Activated naive CD4-positive, alpha-beta T cell (primary cell): Measurements from ENCODE around the gene CEP131.

Source experiments
- DNase-seq, 4 experiments: peaks; one replicate each; lab custom pipeline; 2025; lab: John Stamatoyannopoulos, UW

Gene CEP131

DNA sequence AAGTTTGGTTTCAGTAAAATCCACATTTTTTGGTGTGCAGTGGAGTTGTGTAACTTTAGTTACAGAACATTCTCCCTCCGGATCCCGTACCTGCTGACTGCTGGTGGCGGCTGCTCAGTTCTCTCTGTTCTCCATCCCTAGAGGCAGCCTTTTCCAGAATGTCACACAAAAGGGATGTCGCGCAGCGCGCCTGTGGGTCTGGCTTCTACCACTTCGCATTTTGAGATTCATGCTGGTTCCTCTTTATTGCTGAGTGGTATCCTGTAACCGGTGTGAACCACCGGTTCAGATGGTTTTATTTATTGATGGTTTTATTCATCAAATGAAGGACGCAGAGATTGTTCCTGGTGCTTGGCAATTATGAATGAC is 981 bp upstream of the CEP131 start:
- no peak for DNase-seq

DNA sequence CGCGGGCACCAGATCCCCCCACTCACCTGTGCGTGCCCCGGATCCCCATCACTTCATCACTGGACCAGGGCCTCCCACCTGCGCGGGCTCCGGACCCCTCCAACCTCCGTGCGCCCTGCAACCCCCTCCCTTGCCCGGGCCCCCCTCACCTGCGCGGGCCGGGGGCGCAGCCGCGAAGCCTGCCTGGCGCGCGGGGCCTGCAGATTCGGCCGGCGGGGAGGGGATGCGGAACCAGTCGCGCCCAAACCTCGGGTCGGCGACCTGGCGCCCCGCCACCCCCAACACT is 202 bp downstream of the CEP131 start:
- DNase-seq: no peak

DNA sequence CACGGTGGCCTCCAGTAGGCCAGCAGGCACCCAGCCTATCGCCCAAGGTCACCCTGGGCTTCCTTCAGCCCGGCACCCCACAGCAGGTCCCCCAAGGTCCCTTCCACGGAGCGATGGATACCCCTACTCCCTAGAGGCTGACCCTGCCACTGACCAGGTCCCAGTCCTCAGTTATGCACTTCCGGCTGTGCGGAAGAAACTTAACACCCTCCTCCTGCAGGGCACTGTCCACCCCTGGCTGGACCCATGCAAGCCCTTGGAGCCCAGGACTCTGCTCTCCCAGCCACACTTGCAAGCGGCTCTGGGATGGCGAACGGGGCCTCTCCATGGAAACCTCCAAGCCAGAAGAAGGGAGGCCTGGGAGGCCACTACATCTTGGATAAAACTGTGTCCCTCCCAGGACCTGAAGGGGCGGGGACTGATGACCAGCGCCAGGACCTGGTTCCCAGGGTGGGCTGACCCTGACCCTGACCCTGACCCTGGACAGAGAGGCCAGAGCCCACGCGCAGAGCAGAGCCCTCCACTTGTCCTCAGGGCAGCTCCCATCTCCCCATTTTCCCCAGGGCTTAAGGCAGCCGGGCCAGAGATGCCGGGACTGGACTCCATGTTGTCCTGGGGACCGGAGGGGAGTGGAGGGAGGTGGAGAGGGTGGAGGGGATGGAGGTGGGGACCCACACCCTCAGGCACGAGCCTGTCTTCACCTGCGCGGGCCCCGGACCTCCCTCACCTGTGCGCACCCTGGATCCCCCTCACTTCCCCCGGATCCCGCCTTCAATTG is 734 bp downstream of the CEP131 start:
- DNase-seq: no peak

DNA sequence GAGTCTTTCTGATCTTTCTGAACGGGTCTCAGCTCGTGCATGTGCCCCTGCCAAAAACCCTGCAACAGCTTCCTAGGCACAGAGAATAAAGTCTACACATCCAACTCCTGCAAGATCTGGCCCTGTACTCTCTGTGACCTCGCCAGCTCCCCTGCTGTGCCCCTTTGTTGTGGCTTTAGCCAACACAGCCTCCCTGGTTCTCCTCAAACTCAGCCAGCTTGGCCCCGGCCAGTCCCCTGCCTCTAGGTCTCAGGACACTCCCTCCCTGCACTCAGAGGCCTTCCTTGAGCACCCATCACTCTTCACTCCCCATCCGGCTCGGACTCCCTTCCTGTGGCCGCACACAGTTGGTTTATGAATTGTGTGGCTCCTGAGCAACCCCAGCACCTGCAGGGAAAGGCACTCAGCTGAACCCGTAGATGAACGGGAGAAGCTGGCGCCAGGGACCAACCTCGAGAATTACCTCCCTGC is 1.4 kb downstream of the CEP131 start:
- no peak for DNase-seq

DNA sequence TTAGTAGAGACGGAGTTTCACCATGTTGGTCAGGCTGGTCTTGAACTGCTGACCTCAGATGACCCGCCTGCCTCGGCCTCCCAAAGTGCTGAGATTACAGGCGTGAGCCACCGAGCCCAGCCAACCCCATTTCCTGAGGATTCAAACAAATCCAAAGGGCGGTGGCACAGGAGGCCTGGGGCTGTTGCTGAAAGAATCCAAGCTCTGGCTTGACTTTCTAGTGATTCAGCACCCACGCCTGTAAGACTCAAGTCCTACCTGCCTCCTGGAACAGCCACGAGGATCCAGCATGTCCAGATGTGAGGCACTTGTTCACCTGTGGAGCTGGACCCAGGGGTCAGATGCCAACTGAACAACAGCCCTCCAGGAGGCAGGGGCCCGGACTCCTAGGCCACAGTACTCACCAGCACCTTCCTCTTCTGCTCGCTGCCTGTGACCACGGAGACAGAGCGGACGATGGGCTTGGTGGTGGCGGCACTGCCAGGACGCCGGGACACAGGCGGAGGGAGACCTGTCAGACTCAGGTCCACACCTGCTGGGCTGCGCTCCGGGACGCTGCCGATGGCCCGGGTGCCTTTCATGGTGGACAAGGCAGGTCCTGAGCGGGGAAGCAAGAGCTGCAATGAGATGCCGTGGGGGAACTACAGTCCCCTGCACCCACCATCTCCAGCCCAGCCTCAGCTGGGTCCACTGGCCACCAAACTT is 3.1 kb downstream of the CEP131 start:
- DNase-seq: no peak

DNA sequence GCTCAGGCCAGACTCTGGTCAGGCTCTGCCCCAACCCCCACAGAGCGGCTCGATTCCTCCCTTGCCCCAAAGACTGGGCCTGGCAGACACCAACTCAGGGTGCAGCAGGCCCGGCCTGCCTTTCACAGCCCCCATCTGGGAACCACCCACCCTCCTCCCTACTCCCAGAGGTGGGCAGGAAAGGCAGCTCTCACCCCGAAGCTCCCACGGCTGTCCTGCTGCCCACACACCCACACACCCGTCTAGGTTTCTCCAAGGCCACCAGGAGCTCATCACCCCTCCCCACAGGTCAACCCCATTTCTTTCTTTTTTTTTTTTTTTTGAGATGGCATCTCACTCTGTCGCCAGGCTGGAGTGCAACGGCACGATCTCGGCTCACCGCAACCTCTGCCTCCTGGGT is 3.8 kb downstream of the CEP131 start:
- DNase-seq: no peak

DNA sequence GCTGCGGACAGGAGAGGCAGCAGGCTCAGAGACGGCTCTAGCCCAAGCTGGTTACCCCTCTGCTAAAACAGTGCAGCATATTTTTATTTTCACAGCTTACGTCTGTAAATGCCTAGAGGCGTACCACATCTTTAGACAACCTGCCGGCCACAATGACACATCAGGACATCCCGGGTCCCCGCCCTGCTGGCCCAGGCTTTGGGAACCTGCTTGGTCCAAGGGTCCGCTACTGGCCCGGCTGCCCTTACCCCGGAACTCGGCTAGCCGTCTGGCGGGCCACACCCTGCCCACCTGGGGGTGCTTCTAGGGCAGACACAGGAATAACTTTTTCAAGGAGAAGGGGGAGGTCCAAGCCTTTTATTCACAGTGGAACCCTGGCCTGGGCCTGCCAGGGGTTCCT is 4.3 kb downstream of the CEP131 start:
- no peak for DNase-seq

DNA sequence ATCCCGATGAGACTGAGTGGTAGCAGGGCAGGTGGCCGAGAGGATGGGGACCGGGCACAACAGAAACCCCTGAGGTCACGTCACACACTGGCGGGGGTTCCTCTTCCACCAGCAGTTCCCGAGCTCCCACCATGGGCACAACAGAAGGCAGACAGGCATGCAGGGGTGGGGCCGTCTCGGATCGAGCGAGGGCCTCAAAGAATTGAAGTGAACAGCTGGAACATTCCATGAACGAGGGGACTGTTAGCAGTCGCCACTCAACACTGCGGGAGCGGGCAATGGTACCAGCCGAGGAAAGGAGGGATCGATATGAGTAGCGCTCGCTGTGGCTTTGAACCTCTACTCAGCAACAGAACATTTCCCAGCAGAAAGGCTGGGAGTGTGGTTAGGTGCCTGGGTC is 5.3 kb downstream of the CEP131 start:
- no peak for DNase-seq

DNA sequence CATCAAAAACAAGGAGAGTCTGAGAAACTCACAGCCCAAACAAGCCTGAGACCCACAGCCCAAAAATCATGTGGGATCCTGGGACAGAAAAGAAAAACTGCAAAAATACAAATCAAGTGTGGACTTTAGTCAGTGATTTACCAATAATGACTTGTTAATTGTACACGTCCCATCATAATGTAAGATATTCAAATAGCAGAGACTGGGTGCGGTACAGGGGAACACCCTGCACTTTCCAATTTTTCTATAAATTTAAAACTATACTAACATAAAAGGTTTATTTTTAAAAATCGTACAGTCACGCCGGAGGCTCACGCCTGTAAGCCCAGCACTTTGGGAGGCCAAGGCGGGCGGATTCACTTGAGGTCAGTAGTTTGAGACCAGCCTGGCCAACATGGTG is 8.8 kb downstream of the CEP131 start:
- no peak for DNase-seq

DNA sequence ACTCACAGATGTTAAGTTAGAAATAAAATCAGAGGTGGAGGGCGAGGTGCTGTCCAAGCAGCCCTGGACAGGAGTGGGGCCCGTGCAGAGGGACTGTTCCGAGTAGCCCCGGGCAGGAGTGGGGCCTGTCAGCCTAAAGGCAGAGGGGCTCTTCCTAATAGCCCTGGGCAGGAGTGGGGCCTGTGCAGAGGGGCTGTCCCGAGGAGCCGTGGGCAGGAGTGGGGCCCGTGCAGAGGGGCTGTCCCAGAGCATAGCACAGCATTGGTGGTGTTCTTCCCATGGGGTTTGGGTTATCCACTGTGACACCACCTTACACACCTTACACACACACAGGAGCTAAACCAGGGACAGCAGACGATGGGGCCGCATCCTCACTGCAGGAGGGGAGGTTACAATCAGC is 10.4 kb downstream of the CEP131 start:
- DNase-seq: no peak

DNA sequence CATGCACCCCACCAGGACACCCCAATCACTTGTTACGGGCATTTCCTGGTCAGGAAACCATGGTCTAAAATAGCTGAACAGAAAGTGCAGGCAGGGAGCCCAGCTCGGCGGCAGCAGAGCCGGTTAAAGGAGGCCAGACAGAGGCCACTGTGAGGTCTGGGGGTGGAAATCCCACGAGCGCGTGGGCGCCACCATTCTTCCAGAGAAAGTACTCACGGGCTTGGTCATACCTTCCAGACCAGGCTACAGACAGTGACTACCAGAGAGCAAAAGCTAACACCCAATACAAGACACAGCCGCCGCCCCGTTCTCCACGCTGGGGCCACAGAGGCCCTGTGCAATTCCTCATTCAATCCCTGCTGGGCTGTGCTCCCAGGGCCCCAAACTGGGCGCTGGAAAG is 11.9 kb downstream of the CEP131 start:
- no peak for DNase-seq

DNA sequence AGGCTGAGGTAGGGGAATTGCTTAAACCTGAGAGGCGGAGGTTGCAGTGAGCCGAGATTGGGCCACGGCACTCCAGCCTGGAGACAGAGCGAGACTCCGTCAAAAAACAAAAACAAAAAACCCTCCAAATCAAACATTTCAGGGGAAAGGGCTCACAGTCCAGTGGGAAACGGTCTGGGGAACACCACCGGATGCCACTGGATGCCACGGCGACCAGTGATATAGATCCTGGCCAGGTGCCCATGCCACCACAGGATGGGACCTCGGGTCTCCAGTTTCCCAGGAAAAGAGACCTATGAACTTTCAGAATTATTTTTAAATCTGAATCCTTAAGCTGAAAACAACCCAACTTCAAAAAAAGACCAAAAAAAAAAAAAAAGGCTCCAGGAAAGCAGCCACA is 12.3 kb downstream of the CEP131 start:
- no peak for DNase-seq

DNA sequence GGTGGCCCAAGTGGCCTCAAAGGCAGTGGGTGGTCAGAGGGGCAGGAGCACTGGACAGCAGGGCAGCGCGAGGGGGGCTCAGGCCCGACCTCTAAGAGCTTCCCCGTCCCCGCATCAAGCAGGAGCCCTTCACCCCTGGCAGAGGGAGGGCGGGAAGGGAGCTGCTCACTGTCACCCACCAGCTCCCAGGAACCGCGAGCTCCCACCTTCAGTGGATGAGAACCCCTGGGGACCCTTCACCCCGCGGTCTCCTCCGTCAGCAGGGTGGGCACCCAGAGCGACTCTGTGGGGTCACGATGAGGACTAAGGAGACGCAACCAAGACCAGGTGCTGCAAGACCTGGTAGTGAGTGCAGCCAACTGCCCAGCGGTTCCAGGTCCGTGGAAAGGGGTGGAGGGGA is 13.6 kb downstream of the CEP131 start:
- no peak for DNase-seq

DNA sequence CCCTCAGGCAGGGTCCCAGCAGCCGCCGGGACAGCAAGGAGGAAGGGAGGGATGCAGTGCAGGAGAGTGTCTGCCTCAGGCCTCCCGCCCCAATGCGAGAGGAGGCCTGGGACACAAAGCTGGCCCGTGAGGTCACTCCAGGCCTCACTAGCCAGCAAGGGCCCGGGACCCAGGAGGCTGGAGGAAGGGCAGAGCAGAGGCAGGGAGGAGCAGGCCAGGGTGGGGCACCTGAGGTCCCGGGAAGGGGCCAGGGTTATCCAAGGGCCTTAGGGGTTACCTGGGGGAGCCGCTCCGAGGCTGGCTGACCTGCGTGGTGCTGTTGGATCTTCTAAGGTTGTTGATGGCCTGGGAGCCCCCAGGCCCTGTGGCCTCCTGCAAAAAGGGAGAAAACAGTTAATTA is 14.1 kb downstream of the CEP131 start:
- DNase-seq: no peak

DNA sequence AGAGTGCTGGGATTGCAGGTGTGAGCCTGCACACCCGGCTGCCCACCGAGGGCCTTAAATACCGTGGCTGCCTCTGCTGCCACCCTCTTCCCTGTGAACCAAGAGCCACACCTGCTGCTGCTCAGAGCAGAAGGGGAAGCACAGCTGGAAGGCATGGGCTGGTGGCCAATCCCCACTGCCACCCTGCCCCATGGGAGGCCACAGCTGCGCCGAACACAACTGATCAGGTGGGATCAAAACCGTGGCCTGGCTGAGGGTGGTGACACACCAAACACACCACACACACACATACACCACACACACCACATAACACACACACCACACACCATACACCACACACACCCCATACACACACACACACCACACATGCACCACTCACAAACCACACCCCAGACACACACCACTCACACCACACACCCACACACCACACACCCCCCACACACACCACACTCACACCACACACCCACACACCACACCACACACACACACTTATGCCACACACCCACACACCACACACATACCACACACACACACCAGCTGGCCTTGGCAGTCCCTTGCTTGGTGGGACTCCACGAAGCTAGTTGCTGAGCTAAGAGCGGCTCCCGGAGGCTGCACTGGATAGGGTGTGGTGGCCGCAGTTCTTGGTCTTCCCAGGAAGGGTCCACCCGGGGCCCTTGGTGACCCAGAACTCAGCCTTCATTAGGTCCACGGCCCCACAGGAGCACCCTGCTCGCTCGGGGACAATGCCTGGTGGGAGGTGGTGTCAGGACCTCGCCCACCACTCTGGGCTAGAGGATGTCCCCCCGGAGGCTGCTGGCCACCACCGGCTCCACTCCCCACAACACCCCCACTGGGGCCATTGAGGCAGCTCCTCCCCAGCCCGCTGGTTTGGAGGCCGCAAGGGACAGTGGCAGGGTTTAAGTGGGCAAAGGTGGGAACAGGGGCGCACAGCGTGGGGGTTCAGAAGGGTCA is 14.9 kb downstream of the CEP131 start:
- no peak for DNase-seq

DNA sequence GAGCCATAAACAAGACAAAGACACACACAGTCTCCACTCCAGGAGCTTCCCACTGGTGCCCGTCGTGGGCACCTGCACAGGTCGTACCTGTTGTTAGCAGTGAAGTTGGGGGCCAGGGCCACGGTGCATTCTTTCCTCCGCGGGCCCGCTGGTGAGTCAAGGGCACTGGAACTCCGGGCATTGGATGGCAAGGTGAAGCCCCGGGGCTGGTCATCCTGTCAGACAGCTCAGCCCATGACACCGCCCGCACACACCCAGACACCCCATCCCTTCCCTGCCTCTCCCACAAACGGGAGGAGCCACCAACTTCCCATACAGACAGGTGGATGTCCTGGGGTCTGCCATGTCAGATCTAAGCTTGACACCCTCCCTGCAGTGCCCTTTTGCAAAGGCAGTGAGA is 16.1 kb downstream of the CEP131 start:
- DNase-seq: no peak

DNA sequence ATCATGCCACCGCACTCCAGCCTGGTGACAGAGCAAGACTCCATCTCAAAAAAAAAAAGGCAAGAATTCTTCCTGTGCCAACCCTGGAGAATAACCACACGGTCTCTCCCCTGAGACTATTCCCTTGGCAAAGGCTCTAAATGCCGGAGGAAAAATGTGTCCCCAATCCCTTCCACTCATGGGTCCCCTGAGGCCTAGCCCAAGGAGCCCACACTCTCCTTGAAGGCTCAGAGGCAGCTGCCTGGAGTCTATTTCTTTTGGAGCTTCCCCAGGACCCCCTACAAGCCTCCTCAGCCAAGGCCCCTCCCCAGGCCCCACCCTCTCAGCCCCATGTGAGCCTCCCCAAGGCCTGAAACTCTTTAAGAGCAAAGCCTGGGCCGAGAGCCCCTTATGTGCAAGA is 16.6 kb downstream of the CEP131 start:
- DNase-seq: no peak

DNA sequence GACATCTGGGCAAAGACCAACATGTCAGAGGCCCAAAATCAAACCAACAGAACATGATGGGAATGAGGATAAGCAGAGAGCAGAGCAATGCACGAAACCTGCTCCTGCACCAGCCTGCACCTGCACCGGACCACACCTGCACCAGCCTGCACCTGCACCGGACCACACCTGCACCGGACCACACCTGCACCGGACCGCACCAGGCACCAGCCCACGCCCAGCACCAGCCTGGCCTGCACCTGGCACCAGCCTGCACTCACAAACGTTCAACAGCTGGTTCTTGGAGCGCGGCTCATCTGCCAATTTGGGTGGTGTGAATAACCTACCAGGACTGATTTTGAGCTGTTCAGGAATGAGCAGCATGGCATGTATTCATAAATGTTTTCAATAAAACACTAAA is 18.2 kb downstream of the CEP131 start:
- no peak for DNase-seq

DNA sequence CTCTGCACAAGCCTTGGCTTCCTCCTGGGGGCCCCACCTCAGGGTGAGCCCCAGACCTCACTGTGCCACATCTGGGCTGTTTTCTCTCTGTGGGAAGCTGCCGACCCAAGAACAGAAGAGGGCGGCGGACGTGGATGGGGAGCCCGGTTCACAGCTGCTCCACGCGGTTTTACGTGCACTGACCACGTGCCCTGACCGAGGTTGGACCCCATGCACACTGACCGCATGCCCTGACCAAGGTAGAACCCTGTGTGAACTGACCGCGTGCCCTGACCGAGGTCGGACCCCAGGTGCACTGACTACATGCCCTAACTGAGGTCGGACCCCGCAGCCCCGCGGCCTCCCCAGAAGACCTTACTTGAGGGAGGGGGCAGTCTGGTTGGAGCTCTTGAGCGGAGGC is 19.6 kb downstream of the CEP131 start:
- no peak for DNase-seq

DNA sequence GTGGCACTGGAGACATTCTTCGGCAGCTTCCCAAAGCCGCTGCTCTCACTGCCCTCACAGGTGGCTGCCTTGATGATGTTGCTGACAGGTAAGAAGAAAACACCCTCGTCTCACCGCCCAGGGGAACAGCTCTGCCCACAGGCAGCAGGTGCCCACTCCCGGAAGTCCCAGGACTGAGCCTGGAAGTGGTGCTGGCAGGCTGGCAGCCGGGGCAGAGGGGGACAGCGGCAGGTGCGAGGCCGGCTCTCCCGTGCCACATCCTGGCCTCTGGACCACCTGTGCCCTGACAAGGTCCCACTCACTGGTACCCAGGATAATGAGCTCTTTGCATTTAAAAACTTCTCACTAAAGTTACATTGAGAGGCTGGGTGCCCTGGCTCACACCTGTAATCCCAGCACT is 20.4 kb downstream of the CEP131 start:
- no peak for DNase-seq

DNA sequence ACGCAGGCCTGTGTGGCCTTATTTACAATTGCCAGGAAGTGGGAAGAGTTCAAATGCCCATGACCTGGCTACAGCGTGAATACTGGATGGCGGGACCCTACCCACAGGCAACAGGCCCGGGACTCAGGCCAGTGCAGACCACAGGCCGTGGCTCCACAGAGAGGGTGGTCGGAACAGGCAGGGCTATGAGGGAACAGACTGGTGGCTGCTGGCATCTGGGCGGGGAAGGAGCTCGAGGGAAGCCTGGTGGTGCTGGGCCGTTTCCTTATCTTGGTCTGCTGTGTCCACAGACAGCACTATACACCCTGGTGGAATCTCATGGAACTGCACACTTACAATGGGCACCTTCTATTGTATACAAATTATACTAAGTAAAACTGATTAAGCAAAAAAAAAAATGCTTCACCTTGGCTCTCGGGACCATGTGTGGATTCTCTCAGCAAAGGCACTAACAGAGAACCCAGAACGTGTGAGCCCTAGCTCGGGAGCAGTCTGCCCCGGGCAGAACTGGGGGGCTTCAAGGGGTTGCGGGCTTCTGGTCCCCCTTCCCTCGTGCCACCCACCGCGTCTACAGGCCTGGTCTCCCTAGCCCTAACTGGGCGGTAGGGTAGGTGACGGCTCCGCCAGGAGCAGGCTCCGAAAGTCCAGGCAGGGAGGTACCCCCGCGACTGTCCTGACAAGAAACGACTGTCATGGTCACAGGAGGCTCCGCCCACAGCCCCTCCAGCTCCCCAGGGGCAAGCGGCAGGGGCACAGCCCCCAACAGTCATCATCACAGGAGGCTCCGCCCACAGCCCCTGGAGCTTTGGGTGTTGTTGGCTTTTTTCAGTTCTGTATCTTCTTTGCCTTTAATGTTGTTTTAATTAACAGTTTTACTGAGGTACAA is 21.8 kb downstream of the CEP131 start:
- DNase-seq: no peak

DNA sequence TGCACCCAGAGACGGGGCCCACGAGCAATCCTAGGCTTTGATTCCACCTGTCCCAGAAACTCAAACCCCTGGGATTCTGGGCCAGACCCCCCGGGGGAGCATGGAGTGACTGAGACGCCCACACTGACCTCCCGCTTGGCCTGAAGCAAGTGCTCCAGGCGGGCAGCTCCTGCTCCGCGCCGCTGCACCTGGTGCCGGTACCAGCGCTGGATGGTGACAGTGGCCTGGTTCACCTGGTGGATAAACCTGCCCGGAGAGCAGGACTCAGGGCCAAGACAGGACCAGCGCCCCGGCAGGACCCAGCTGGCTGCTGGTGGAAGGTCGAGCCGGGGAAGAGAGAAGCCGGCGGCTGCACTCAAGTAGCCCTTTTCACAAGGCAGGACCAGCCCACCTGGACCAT is 22.6 kb downstream of the CEP131 start:
- no peak for DNase-seq
